HCT116 (cell line): Measurements from ENCODE around the gene HOXB1. TPM values are rescaled to one million over a fixed set of nuclear protein-coding genes. Genes with fewer than 3 reads are reported as not detected.

Experiments used
- ATAC-seq: fragments of 200-7000 bp; cut with Tn5 transposase; 2 replicates; pipeline ENCODE4 v1.9.1; 2020; ENCODE audit warnings: mild to moderate bottlenecking, moderate library complexity
- BruUV-seq: library from RNA; stranded (reverse); fragments of 400-500 nt; replicated peaks from 2 replicates; lab custom pipeline; 2021; lab: Mats Ljungman, UMichigan
- CTCF ChIA-PET: fragments of 300-600 bp; sonication (Branson Sonifier 250); formaldehyde crosslinking; loops from one replicate; lab custom pipeline; 2021; ENCODE audit warnings: antibody characterized with exemption; lab: Charles Lee
- POLR2A ChIA-PET: fragments of 300-600, 350-600 bp; sonication (Branson Sonifier 250); formaldehyde crosslinking; loops from one replicate; lab custom pipeline; 2021; ENCODE audit warnings: antibody characterized with exemption; lab: Charles Lee
- RAD21 ChIA-PET, 2 experiments: fragments of 300-600 bp; sonication (Branson Sonifier 250); formaldehyde crosslinking; loops; one replicate each; lab custom pipeline; 2023; ENCODE audit warnings: low total read pairs in 2 of 2; ENCODE audit not compliant: uncharacterized antibody in 2 of 2, unreplicated experiment in 2 of 2, low non-redundant PET in 1 of 2; lab: Charles Lee
- DNase-seq: peaks from one replicate; pipeline ENCODE4 v3.0.0-alpha.2; 2010; ENCODE audit warnings: low read depth, low spot score
- H2AFZ ChIP-seq: fragments of 200-600 bp; shearing (Covaris generic), sonication (generic); 2 replicates; pipeline ENCODE4 v1.6.1; 2017; ENCODE audit warnings: low read depth, mixed run types, mixed read lengths, antibody characterized with exemption, low read length; ENCODE audit not compliant: poor library complexity, severe bottlenecking
- H3K27ac ChIP-seq: 2 replicates; pipeline ENCODE4 v1.5.1; 2012; ENCODE audit warnings: low read depth, low read length
- H3K27me3 ChIP-seq: fragments of 200-600 bp; sonication (generic); 2 replicates; pipeline ENCODE4 v1.6.1; 2016; ENCODE audit warnings: mixed run types, low read length, mixed read lengths; ENCODE audit not compliant: insufficient read depth
- H3K36me3 ChIP-seq, 2 experiments: fragments of 200-500 bp in 1 of 2; fragments of 200-600 bp in 1 of 2; sonication (Bioruptor generic) in 1 of 2; sonication (generic) in 1 of 2; 2 replicates each; pipeline versions ENCODE4 v1.5.1 to v1.6.1; 2014 to 2016; ENCODE audit warnings: low read length in 2 of 2, inconsistent platforms in 1 of 2, mixed read lengths in 1 of 2, mixed run types in 1 of 2; ENCODE audit not compliant: insufficient read depth in 2 of 2, control insufficient read depth in 1 of 2
- H3K4me1 ChIP-seq, 2 experiments: fragments of 200-600 bp in 1 of 2; sonication (generic) in 1 of 2; 2 replicates each; pipeline versions ENCODE4 v1.5.1 to v1.6.1; 2012 to 2017; ENCODE audit warnings: low read length in 2 of 2, inconsistent platforms in 1 of 2, mild to moderate bottlenecking in 1 of 2, mixed read lengths in 1 of 2, mixed run types in 1 of 2, moderate library complexity in 1 of 2; ENCODE audit not compliant: insufficient read depth in 2 of 2, control insufficient read depth in 1 of 2
- H3K4me2 ChIP-seq: fragments of 200-600 bp; sonication (generic); 2 replicates; pipeline ENCODE4 v1.6.1; 2017; ENCODE audit warnings: mixed run types, low read length, mixed read lengths
- H3K4me3 ChIP-seq, 2 experiments: fragments of 200-600 bp in 1 of 2; sonication (generic) in 1 of 2; replicated peaks in 1 of 2; 2 replicates each; pipeline ENCODE4 v1.5.1; 2011 to 2016; ENCODE audit warnings: low read length in 2 of 2, control low read depth in 1 of 2, low read depth in 1 of 2, mild to moderate bottlenecking in 1 of 2, mixed read lengths in 1 of 2, mixed run types in 1 of 2
- H3K79me2 ChIP-seq: fragments of 200-600 bp; sonication (generic); 2 replicates; pipeline ENCODE4 v1.6.1; 2017; ENCODE audit warnings: mild to moderate bottlenecking, mixed run types, low read length, moderate library complexity, mixed read lengths; ENCODE audit not compliant: insufficient read depth
- H3K9ac ChIP-seq: fragments of 200-600 bp; sonication (generic); 2 replicates; pipeline ENCODE4 v1.6.1; 2016; ENCODE audit warnings: low read length, mixed read lengths
- H3K9me2 ChIP-seq: fragments of 200-600 bp; sonication (generic), shearing (Covaris generic); 2 replicates; pipeline ENCODE4 v1.6.1; 2017; ENCODE audit warnings: mixed run types, mild to moderate bottlenecking, moderate library complexity; ENCODE audit not compliant: insufficient read depth
- H3K9me3 ChIP-seq, 2 experiments: fragments of 200-500 bp in 1 of 2; fragments of 200-600 bp in 1 of 2; sonication (Bioruptor generic) in 1 of 2; sonication (generic) in 1 of 2; 2 replicates each; pipeline ENCODE4 v1.6.1; 2014 to 2017; ENCODE audit warnings: low read length in 2 of 2, mixed read lengths in 2 of 2, inconsistent platforms in 1 of 2, low read depth in 1 of 2, mild to moderate bottlenecking in 1 of 2, mixed run types in 1 of 2, moderate library complexity in 1 of 2; ENCODE audit not compliant: control insufficient read depth in 1 of 2, insufficient read depth in 1 of 2
- H4K20me1 ChIP-seq: fragments of 200-600 bp; sonication (generic), shearing (Covaris generic); 2 replicates; pipeline ENCODE4 v1.6.1; 2017; ENCODE audit warnings: mixed run types, mild to moderate bottlenecking, moderate library complexity; ENCODE audit not compliant: insufficient read depth
- ATF3 ChIP-seq: IDR thresholded peaks from 2 replicates; pipeline ENCODE4 v1.6.1; 2012
- CBX3 ChIP-seq: IDR thresholded peaks from 2 replicates; pipeline ENCODE4 v1.6.1; 2012; ENCODE audit warnings: low read depth
- CEBPB ChIP-seq: IDR thresholded peaks from 2 replicates; pipeline ENCODE4 v1.6.1; 2012; ENCODE audit warnings: low read depth
- EGR1 ChIP-seq: IDR thresholded peaks from 2 replicates; pipeline ENCODE4 v1.6.1; 2012; ENCODE audit warnings: low read depth
- ELF1 ChIP-seq: IDR thresholded peaks from 2 replicates; pipeline ENCODE4 v1.6.1; 2012; ENCODE audit warnings: low read depth, borderline replicate concordance
- EZH2 ChIP-seq: fragments of 200-600 bp; sonication (generic); IDR thresholded peaks from 2 replicates; pipeline ENCODE4 v1.6.1; 2017; ENCODE audit warnings: antibody characterized with exemption, mixed run types
- JUND ChIP-seq: IDR thresholded peaks from 2 replicates; pipeline ENCODE4 v1.6.1; 2012
- MAX ChIP-seq: IDR thresholded peaks from 2 replicates; pipeline ENCODE4 v1.6.1; 2012
- POLR2AphosphoS5 ChIP-seq: IDR thresholded peaks from 2 replicates; pipeline ENCODE4 v1.6.1; 2011; ENCODE audit warnings: mild to moderate bottlenecking, low read depth, low read length, moderate library complexity
- RAD21 ChIP-seq: IDR thresholded peaks from 2 replicates; pipeline ENCODE4 v1.6.1; 2012; ENCODE audit warnings: low read depth, mild to moderate bottlenecking
- REST ChIP-seq: IDR thresholded peaks from 2 replicates; pipeline ENCODE4 v1.6.1; 2012; ENCODE audit warnings: low read depth
- SP1 ChIP-seq: IDR thresholded peaks from 2 replicates; pipeline ENCODE4 v1.6.1; 2012; ENCODE audit warnings: low read depth
- SRF ChIP-seq: IDR thresholded peaks from 2 replicates; pipeline ENCODE4 v1.6.1; 2012; ENCODE audit warnings: low read depth
- TCF7L2 ChIP-seq: IDR thresholded peaks from 2 replicates; pipeline ENCODE4 v1.7.0; 2011; ENCODE audit warnings: borderline replicate concordance, inconsistent platforms; ENCODE audit not compliant: insufficient read depth, insufficient read length; ENCODE audit errors: extremely low read depth
- ZBTB33 ChIP-seq: IDR thresholded peaks from 2 replicates; pipeline ENCODE4 v1.6.1; 2011; ENCODE audit warnings: mild to moderate bottlenecking, low read length, moderate library complexity; ENCODE audit not compliant: insufficient replicate concordance; ENCODE audit errors: extremely low read depth
- ZFX ChIP-seq: fragments of 450-650 bp; IDR thresholded peaks from 2 replicates; pipeline ENCODE4 v1.6.1; 2017
- ZNF274 ChIP-seq: fragments of 200-500 bp; sonication (Bioruptor generic); IDR thresholded peaks from 2 replicates; pipeline ENCODE4 v1.6.1; 2014; ENCODE audit warnings: mild to moderate bottlenecking, low read depth, low read length, inconsistent platforms
- intact Hi-C: fragments of 100-400 bp; cut with micrococcal nuclease; formaldehyde crosslinking; loops from 2 replicates; pipeline ENCODE4 v1.10.0; 2022
- total RNA-seq: library from RNA; stranded (reverse); gene quantifications from one replicate; pipeline ENCODE4 v1.2.1, GENCODE V29; 2021; ENCODE audit not compliant: unreplicated experiment

The HOXB1 gene
- total RNA-seq, 1 experiment from 2014 or later: not detected

- Histone ChIP-seq H3K79me2 (peaks cover 79% of the 10 kb centered on the region), H3K27me3 (no peaks in the 10 kb centered on the region), H3K36me3 (no peaks in the 10 kb centered on the region; a peak in 1 of 4 replicates), H3K9me2 (no peaks in the 10 kb centered on the region), H4K20me1 (no peaks in the 10 kb centered on the region), H3K9ac (no peak overlapping the region), H2AFZ (no peak overlapping the region), H3K27ac (no peak overlapping the region), H3K4me1 (peaks cover 0 to 5% of the 10 kb centered on the region in 2 experiments; a peak in 1 of 4 replicates), H3K4me2 (no peak overlapping the region), H3K4me3 (no peak overlapping the region), H3K9me3 (no peaks in the 10 kb centered on the region)
- CTCF ChIA-PET: no interaction called here
- POLR2A ChIA-PET: no interaction called here
- ATAC-seq: no peak
- RAD21 ChIA-PET: no interaction called here
- no TSS peak for BruUV-seq
- intact Hi-C loops: no loop called here
- DNase-seq: no peak
- TF ChIP-seq CEBPB: no peak
- TF ChIP-seq POLR2AphosphoS5: no peak
- no peak for TF ChIP-seq MAX
- no peak for TF ChIP-seq EGR1
- TF ChIP-seq ZBTB33: no peak
- TF ChIP-seq ZNF274: no peak
- TF ChIP-seq SRF: no peak
- TF ChIP-seq REST: no peak
- no peak for TF ChIP-seq JUND
- TF ChIP-seq TCF7L2: no peak
- no peak for TF ChIP-seq CBX3
- no peak for TF ChIP-seq ATF3
- TF ChIP-seq ZFX: no peak
- no peak for TF ChIP-seq EZH2
- TF ChIP-seq ELF1: no peak
- TF ChIP-seq SP1: no peak
- no peak for TF ChIP-seq RAD21
Observed at GRCh38 chr17:48571024-48571818, 40.4 kb upstream of the HOXB1 start.
